MM.1S (cell line): Measurements from ENCODE around the gene GIPC1.

Source experiments
- DNase-seq: peaks from one replicate; pipeline ENCODE4 v3.0.0-alpha.2; 2015
- H2AFZ ChIP-seq: fragments of 300-600 bp; sonication (generic); 2 replicates; pipeline ENCODE4 v1.6.0; 2016; ENCODE audit warnings: antibody characterized with exemption, low read length
- H3F3A ChIP-seq: fragments of 300-600 bp; sonication (generic); 2 replicates; pipeline ENCODE4 v1.6.1; 2016; ENCODE audit warnings: mild to moderate bottlenecking, antibody characterized with exemption, low read length, moderate library complexity, mixed read lengths; ENCODE audit not compliant: insufficient read depth
- H3K27ac ChIP-seq: fragments of 300-600 bp; sonication (generic); 2 replicates; pipeline ENCODE4 v1.5.1; 2016; ENCODE audit warnings: mild to moderate bottlenecking, low read length
- H3K27me3 ChIP-seq: fragments of 300-600 bp; sonication (generic); replicated peaks from 2 replicates; pipeline ENCODE4 v1.6.0; 2016; ENCODE audit warnings: low read length; ENCODE audit not compliant: insufficient read depth
- H3K36me3 ChIP-seq: fragments of 300-600 bp; sonication (generic); replicated peaks from 2 replicates; pipeline ENCODE4 v1.6.1; 2016; ENCODE audit warnings: mild to moderate bottlenecking, low read length, mixed read lengths; ENCODE audit not compliant: insufficient read depth
- H3K4me1 ChIP-seq: fragments of 300-600 bp; sonication (generic); 2 replicates; pipeline ENCODE4 v1.6.1; 2016; ENCODE audit warnings: low read length, mixed read lengths
- H3K4me2 ChIP-seq: fragments of 300-600 bp; sonication (generic); 2 replicates; pipeline ENCODE4 v1.6.0; 2016; ENCODE audit warnings: low read depth, low read length
- H3K4me3 ChIP-seq: fragments of 300-600 bp; sonication (generic); 2 replicates; pipeline ENCODE4 v1.5.1; 2016; ENCODE audit warnings: low read length, mixed read lengths
- H3K79me2 ChIP-seq: fragments of 300-600 bp; sonication (generic); 2 replicates; pipeline ENCODE4 v1.6.1; 2016; ENCODE audit warnings: mixed run types, low read length, mixed read lengths
- H3K9ac ChIP-seq: fragments of 300-600 bp; sonication (generic); 2 replicates; pipeline ENCODE4 v1.6.1; 2016; ENCODE audit warnings: low read length, mixed read lengths
- H3K9me2 ChIP-seq: fragments of 300-600 bp; sonication (generic); replicated peaks from 2 replicates; pipeline ENCODE4 v1.6.1; 2016; ENCODE audit warnings: mild to moderate bottlenecking, low read length, mixed read lengths; ENCODE audit not compliant: insufficient read depth
- H3K9me3 ChIP-seq: fragments of 300-600 bp; sonication (generic); replicated peaks from 2 replicates; pipeline ENCODE4 v1.6.1; 2016; ENCODE audit warnings: mild to moderate bottlenecking, low read length, mixed read lengths; ENCODE audit not compliant: insufficient read depth
- H4K20me1 ChIP-seq: fragments of 300-600 bp; sonication (generic); 2 replicates; pipeline ENCODE4 v1.6.1; 2016; ENCODE audit warnings: mild to moderate bottlenecking, low read length, moderate library complexity, mixed read lengths; ENCODE audit not compliant: insufficient read depth
- CTCF ChIP-seq: fragments of 300-600 bp; sonication (generic); IDR thresholded peaks from 2 replicates; pipeline ENCODE4 v1.5.1; 2016; ENCODE audit warnings: antibody characterized with exemption, low read length, mixed read lengths
- EZH2 ChIP-seq: fragments of 300-600 bp; sonication (generic); optimal IDR thresholded peaks from 2 replicates; pipeline ENCODE3; 2017; ENCODE audit warnings: low read depth, mild to moderate bottlenecking, antibody characterized with exemption, low read length, mixed read lengths
- EZH2phosphoT487 ChIP-seq: fragments of 300-600 bp; sonication (generic); IDR thresholded peaks from 2 replicates; pipeline ENCODE4 v1.6.1; 2018; ENCODE audit warnings: antibody characterized with exemption, low read length

The GIPC1 gene

GRCh38 chr19:14516746-14517438, 21.0 kb upstream of the GIPC1 start:
- Histone ChIP-seq H2AFZ (no peak overlapping the region), H3K4me1 (peaks cover 16% of the 10 kb centered on the region), H3K79me2 (peaks cover 38% of the 10 kb centered on the region), H3K27me3 (no peaks in the 10 kb centered on the region), H3K9ac (peak overlapping the region; percentile 96; the same call in 1 of the 2 replicates), H3K27ac (peak overlapping the region; percentile 25; the same call in 1 of the 2 replicates), H4K20me1 (peaks cover 19% of the 10 kb centered on the region), H3F3A (peaks cover 32% of the 10 kb centered on the region), H3K36me3 (peaks cover 23% of the 10 kb centered on the region), H3K9me3 (no peaks in the 10 kb centered on the region), H3K9me2 (no peaks in the 10 kb centered on the region), H3K4me3 (peak overlapping the region; percentile 97), H3K4me2 (peak overlapping the region; percentile 100)
- DNase-seq, result no peak
- TF ChIP-seq CTCF, result no peak
- no peak for TF ChIP-seq EZH2
- TF ChIP-seq EZH2phosphoT487, result no peak

GRCh38 chr19:14516048-14516534, 20.2 kb upstream of the GIPC1 start:
- H3K9ac ChIP-seq, result no peak overlapping the region
- H3K27ac ChIP-seq, result no peak overlapping the region
- no peaks in the 10 kb centered on the region for H3K9me2 ChIP-seq
- H3K27me3 ChIP-seq, result no peaks in the 10 kb centered on the region
- H2AFZ ChIP-seq, result no peak overlapping the region
- peak overlapping the region; percentile 97; the same call in 1 of the 2 replicates for H3K4me3 ChIP-seq
- no peak for TF ChIP-seq CTCF
- no peak for TF ChIP-seq EZH2phosphoT487
- TF ChIP-seq EZH2, result no peak
- H3K79me2 ChIP-seq, result peaks cover 38% of the 10 kb centered on the region
- H3K4me1 ChIP-seq, result peaks cover 16% of the 10 kb centered on the region
- peaks cover 19% of the 10 kb centered on the region for H4K20me1 ChIP-seq
- H3F3A ChIP-seq, result peaks cover 32% of the 10 kb centered on the region
- peaks cover 23% of the 10 kb centered on the region for H3K36me3 ChIP-seq
- no peaks in the 10 kb centered on the region for H3K9me3 ChIP-seq
- H3K4me2 ChIP-seq, result peak overlapping the region; percentile 100
- DNase-seq, result no peak

- H3K9me2 ChIP-seq, result no peaks in the 10 kb centered on the region
- no peak overlapping the region for H3K27ac ChIP-seq
- TF ChIP-seq EZH2 (no peak), EZH2phosphoT487 (no peak), CTCF (no peak)
- H3K79me2 ChIP-seq, result peaks cover 38% of the 10 kb centered on the region
- H3K9me3 ChIP-seq, result no peaks in the 10 kb centered on the region
- no peak overlapping the region for H2AFZ ChIP-seq
- peaks cover 16% of the 10 kb centered on the region for H3K4me1 ChIP-seq
- no peak overlapping the region; the same call in 1 of the 2 replicates for H3K4me3 ChIP-seq
- peaks cover 19% of the 10 kb centered on the region for H4K20me1 ChIP-seq
- H3K4me2 ChIP-seq, result peak overlapping the region; percentile 100
- peaks cover 23% of the 10 kb centered on the region for H3K36me3 ChIP-seq
- no peaks in the 10 kb centered on the region for H3K27me3 ChIP-seq
- no peak overlapping the region for H3K9ac ChIP-seq
- DNase-seq, result no peak
- H3F3A ChIP-seq, result peaks cover 32% of the 10 kb centered on the region
Observed at GRCh38 chr19:14515501-14516047, 19.6 kb upstream of the GIPC1 start.
